CD4-positive, alpha-beta memory T cell (primary cell): Measurements from ENCODE around the gene RNPC3. TPM values are rescaled to one million over a fixed set of nuclear protein-coding genes. Genes with fewer than 3 reads are reported as not detected.
"Not testable (repeated sequence)": the region's sequence is repeated elsewhere in the genome, so short reads cannot be mapped to it uniquely, and the experiment has no call there.

Source experiments
- CTCF ChIA-PET: fragments of 350-600 bp; sonication (Branson Sonifier 250); formaldehyde crosslinking; loops from one replicate; lab custom pipeline; 2021; ENCODE audit warnings: inconsistent platforms; ENCODE audit not compliant: partially characterized antibody; lab: Charles Lee
- POLR2A ChIA-PET: fragments of 350-600 bp; sonication (Branson Sonifier 250); formaldehyde crosslinking; loops from one replicate; lab custom pipeline; 2021; ENCODE audit not compliant: partially characterized antibody; lab: Charles Lee
- DNase-seq, 5 donors: peaks; one replicate each; pipeline versions ENCODE4 v3.0.0 to v3.0.0-alpha.2; 2020 to 2022; ENCODE audit warnings: mixed read lengths in 1 of 5
- H3K27ac ChIP-seq: one replicate; pipeline ENCODE4 v1.7.0; 2013; ENCODE audit warnings: low read depth, low read length
- H3K27me3 ChIP-seq: 2 replicates; pipeline ENCODE4 v1.7.0; 2013; ENCODE audit warnings: mild to moderate bottlenecking, low read length, moderate library complexity; ENCODE audit not compliant: insufficient read depth
- H3K36me3 ChIP-seq: 2 replicates; pipeline ENCODE4 v1.7.0; 2013; ENCODE audit warnings: mild to moderate bottlenecking, low read length, moderate library complexity; ENCODE audit not compliant: insufficient read depth
- H3K4me1 ChIP-seq: 2 replicates; pipeline ENCODE4 v1.7.0; 2013; ENCODE audit warnings: mild to moderate bottlenecking, low read length, moderate library complexity; ENCODE audit not compliant: insufficient read depth
- H3K4me3 ChIP-seq, 2 donors: one replicate each; pipeline ENCODE4 v1.7.0; 2013; ENCODE audit warnings: low read length in 2 of 2, mild to moderate bottlenecking in 1 of 2
- H3K9me3 ChIP-seq, 2 donors: one replicate each; pipeline ENCODE4 v1.7.0; 2013; ENCODE audit warnings: low read length in 2 of 2, control low read depth in 1 of 2; ENCODE audit not compliant: control insufficient read depth in 1 of 2
- H3K27ac Mint-ChIP-seq, 7 donors: one replicate each; pipeline ENCODE4 v1.8.0; 2020 to 2021; ENCODE audit warnings: mixed read lengths in 7 of 7, mild to moderate bottlenecking in 6 of 7, inconsistent platforms in 3 of 7, moderate library complexity in 3 of 7
- H3K27me3 Mint-ChIP-seq, 2 donors: one replicate each; pipeline ENCODE4 v1.8.0; 2020 to 2021; ENCODE audit warnings: mixed read lengths in 2 of 2
- H3K36me3 Mint-ChIP-seq, 2 donors: one replicate each; pipeline ENCODE4 v1.8.0; 2020 to 2021; ENCODE audit warnings: mixed read lengths in 2 of 2, inconsistent platforms in 1 of 2, mild to moderate bottlenecking in 1 of 2
- H3K4me1 Mint-ChIP-seq, 4 donors: one replicate each; pipeline ENCODE4 v1.8.0; 2020 to 2021; ENCODE audit warnings: mixed read lengths in 4 of 4, mild to moderate bottlenecking in 1 of 4
- H3K4me3 Mint-ChIP-seq, 8 donors: one replicate each; pipeline ENCODE4 v1.8.0; 2020 to 2021; ENCODE audit warnings: mixed read lengths in 8 of 8, mild to moderate bottlenecking in 7 of 8, moderate library complexity in 6 of 8, inconsistent platforms in 3 of 8
- H3K9me3 Mint-ChIP-seq, 8 donors: one replicate each; pipeline ENCODE4 v1.8.0; 2020 to 2021; ENCODE audit warnings: mixed read lengths in 8 of 8, mild to moderate bottlenecking in 5 of 8, inconsistent platforms in 3 of 8, moderate library complexity in 1 of 8
- intact Hi-C: fragments of 100-400 bp; cut with micrococcal nuclease; formaldehyde crosslinking; loops from one replicate; pipeline ENCODE4 v1.15.1; 2023
- polyA plus RNA-seq, 2 donors: library from polyadenylated mRNA; unstranded; fragments of 300-500 nt; fragmentation: Illumina TruSeq; gene quantifications; one replicate each; pipeline ENCODE4 v1.2.3, GENCODE V29; 2021
- total RNA-seq, 2 experiments: library from RNA; stranded (reverse); gene quantifications; one replicate each; pipeline ENCODE4 v1.2.3, GENCODE V29; 2021

RNPC3 gene
- total and polyA plus RNA-seq, 4 experiments from 2014 or later, result 13.2 to 84.6 (median 48.7) TPM

GRCh38 chr1:103576065-103576464, 50.6 kb downstream of the RNPC3 start:
- Histone ChIP-seq H3K36me3 (no peaks in the 10 kb centered on the region), H3K27ac (no peak overlapping the region), H3K27me3 (no peaks in the 10 kb centered on the region), H3K9me3 (no peaks in the 10 kb centered on the region), H3K4me3 (no peak overlapping the region), H3K4me1 (no peaks in the 10 kb centered on the region)
- H3K4me1 Mint-ChIP-seq, result no peaks in the 10 kb centered on the region
- no peak for DNase-seq
- CTCF ChIA-PET, result interaction anchor here (1.9 kb wide), 1 partner anchor 9 kb away, joined by 4 read pairs; no protein-coding TSS in a partner anchor
- H3K27me3 Mint-ChIP-seq, result no peaks in the 10 kb centered on the region
- no peaks in the 10 kb centered on the region for H3K9me3 Mint-ChIP-seq
- H3K27ac Mint-ChIP-seq, result no peak overlapping the region
- peaks cover 35 to 46% of the 10 kb centered on the region in 2 donors for H3K36me3 Mint-ChIP-seq
- intact Hi-C loops, result no loop called here
- POLR2A ChIA-PET, result no interaction called here
- no peak overlapping the region for H3K4me3 Mint-ChIP-seq

GRCh38 chr1:103576784-103577183, 51.3 kb downstream of the RNPC3 start:
- H3K27me3 Mint-ChIP-seq, H3K4me3 Mint-ChIP-seq, H3K4me3 ChIP-seq, POLR2A ChIA-PET, H3K4me1 Mint-ChIP-seq, H3K9me3 Mint-ChIP-seq, H3K27me3 ChIP-seq, intact Hi-C loops, H3K36me3 ChIP-seq, H3K9me3 ChIP-seq, H3K4me1 ChIP-seq, H3K27ac Mint-ChIP-seq, H3K27ac ChIP-seq, DNase-seq: not testable (repeated sequence)
- CTCF ChIA-PET, result interaction anchor here (1.9 kb wide), 1 partner anchor 10 kb away, joined by 4 read pairs; no protein-coding TSS in a partner anchor
- H3K36me3 Mint-ChIP-seq, result peaks cover 35 to 46% of the 10 kb centered on the region in 2 donors

- Mint-ChIP-seq H3K4me1 (no peaks in the 10 kb centered on the region), H3K36me3 (peaks cover 16% of the 10 kb centered on the region in 2 donors), H3K9me3 (peaks cover 0 to under 1% (median 0%) of the 10 kb centered on the region in 8 donors), H3K4me3 (no peak overlapping the region), H3K27me3 (no peaks in the 10 kb centered on the region), H3K27ac (no peak overlapping the region)
- Histone ChIP-seq H3K36me3 (no peaks in the 10 kb centered on the region), H3K27me3 (no peaks in the 10 kb centered on the region), H3K9me3 (no peaks in the 10 kb centered on the region), H3K27ac (no peak overlapping the region), H3K4me1 (no peaks in the 10 kb centered on the region), H3K4me3 (no peak overlapping the region)
- intact Hi-C loops, result no loop called here
- CTCF ChIA-PET, result no interaction called here
- POLR2A ChIA-PET, result no interaction called here
- no peak for DNase-seq
Measured at GRCh38 chr1:103582464-103582863, 57.0 kb downstream of the RNPC3 start.

- Mint-ChIP-seq H3K9me3 (peaks cover 0 to 8% (median 4%) of the 10 kb centered on the region in 8 donors), H3K4me3 (no peak overlapping the region), H3K4me1 (no peaks in the 10 kb centered on the region), H3K27ac (no peak overlapping the region), H3K27me3 (no peaks in the 10 kb centered on the region), H3K36me3 (peaks cover 8 to 10% of the 10 kb centered on the region in 2 donors)
- intact Hi-C loops, result no loop called here
- no peak overlapping the region for H3K4me3 ChIP-seq
- CTCF ChIA-PET, result no interaction called here
- no peak overlapping the region for H3K27ac ChIP-seq
- POLR2A ChIA-PET, result no interaction called here
- no peak for DNase-seq
- no peaks in the 10 kb centered on the region for H3K27me3 ChIP-seq
- no peaks in the 10 kb centered on the region for H3K9me3 ChIP-seq
- H3K4me1 ChIP-seq, result no peaks in the 10 kb centered on the region
- H3K36me3 ChIP-seq, result no peaks in the 10 kb centered on the region
Measured at GRCh38 chr1:103583887-103584286, 58.4 kb downstream of the RNPC3 start.

GRCh38 chr1:103584537-103584936, 59.0 kb downstream of the RNPC3 start:
- Histone ChIP-seq H3K27me3 (no peaks in the 10 kb centered on the region), H3K4me3 (no peak overlapping the region), H3K27ac (no peak overlapping the region), H3K4me1 (no peaks in the 10 kb centered on the region), H3K9me3 (no peaks in the 10 kb centered on the region), H3K36me3 (no peaks in the 10 kb centered on the region)
- no peaks in the 10 kb centered on the region for H3K4me1 Mint-ChIP-seq
- ChIA-PET CTCF (no interaction called here), POLR2A (no interaction called here)
- no peak for DNase-seq
- H3K27me3 Mint-ChIP-seq, result no peaks in the 10 kb centered on the region
- H3K36me3 Mint-ChIP-seq, result peaks cover 6 to 12% of the 10 kb centered on the region in 2 donors
- H3K27ac Mint-ChIP-seq, result no peak overlapping the region
- intact Hi-C loops, result no loop called here
- H3K4me3 Mint-ChIP-seq, result no peak overlapping the region
- H3K9me3 Mint-ChIP-seq, result peaks cover 0 to 15% (median 8%) of the 10 kb centered on the region in 8 donors

GRCh38 chr1:103602740-103603139, 77.2 kb downstream of the RNPC3 start:
- H3K4me1 Mint-ChIP-seq, H3K27ac Mint-ChIP-seq, H3K27me3 Mint-ChIP-seq, H3K9me3 Mint-ChIP-seq, intact Hi-C loops, H3K9me3 ChIP-seq, H3K4me1 ChIP-seq, H3K27me3 ChIP-seq, H3K36me3 ChIP-seq, H3K4me3 ChIP-seq, DNase-seq, H3K27ac ChIP-seq, POLR2A ChIA-PET, H3K4me3 Mint-ChIP-seq, H3K36me3 Mint-ChIP-seq, CTCF ChIA-PET: not testable (repeated sequence)

Other genes starting within 250 kb of the RNPC3 start
- 10 to 100 TPM; 60.7 to 63.8 TPM for gene AMY2B, start 45.9 kb downstream of the RNPC3 start, total RNA-seq
- gene AMY2B, start 45.9 kb downstream of the RNPC3 start, polyA plus RNA-seq, result 1 to 10 TPM in 1 of 2 donors, under 1 TPM in 1; 0.80 to 1.3 TPM
- gene AMY2A, start 91.7 kb downstream of the RNPC3 start, total RNA-seq, result not detected
- gene AMY2A, start 91.7 kb downstream of the RNPC3 start, polyA plus RNA-seq, result not detected
- not detected for gene AMY1A, start 130.1 kb downstream of the RNPC3 start, total RNA-seq
- not detected for gene AMY1A, start 130.1 kb downstream of the RNPC3 start, polyA plus RNA-seq
- not detected for gene AMY1B, start 170.5 kb downstream of the RNPC3 start, total RNA-seq
- not detected for gene AMY1B, start 170.5 kb downstream of the RNPC3 start, polyA plus RNA-seq
- not detected for gene AMY1C, start 224.2 kb downstream of the RNPC3 start, total RNA-seq
- gene AMY1C, start 224.2 kb downstream of the RNPC3 start, polyA plus RNA-seq, result not detected